Activated CD4-positive, alpha-beta T cell treated with anti-CD3 and anti-CD28 coated beads, Interleukin-2, amount 50 U/mL, for 4 hours (primary cell): ENCODE results near the gene PHF2.
A peak's percentile ranks its signal among the peaks of the same experiment; 100 is the strongest.

Experiments
- DNase-seq, 2 experiments: peaks; one replicate each; pipeline ENCODE4 v3.0.0-alpha.2; 2020

PHF2 gene

DNA sequence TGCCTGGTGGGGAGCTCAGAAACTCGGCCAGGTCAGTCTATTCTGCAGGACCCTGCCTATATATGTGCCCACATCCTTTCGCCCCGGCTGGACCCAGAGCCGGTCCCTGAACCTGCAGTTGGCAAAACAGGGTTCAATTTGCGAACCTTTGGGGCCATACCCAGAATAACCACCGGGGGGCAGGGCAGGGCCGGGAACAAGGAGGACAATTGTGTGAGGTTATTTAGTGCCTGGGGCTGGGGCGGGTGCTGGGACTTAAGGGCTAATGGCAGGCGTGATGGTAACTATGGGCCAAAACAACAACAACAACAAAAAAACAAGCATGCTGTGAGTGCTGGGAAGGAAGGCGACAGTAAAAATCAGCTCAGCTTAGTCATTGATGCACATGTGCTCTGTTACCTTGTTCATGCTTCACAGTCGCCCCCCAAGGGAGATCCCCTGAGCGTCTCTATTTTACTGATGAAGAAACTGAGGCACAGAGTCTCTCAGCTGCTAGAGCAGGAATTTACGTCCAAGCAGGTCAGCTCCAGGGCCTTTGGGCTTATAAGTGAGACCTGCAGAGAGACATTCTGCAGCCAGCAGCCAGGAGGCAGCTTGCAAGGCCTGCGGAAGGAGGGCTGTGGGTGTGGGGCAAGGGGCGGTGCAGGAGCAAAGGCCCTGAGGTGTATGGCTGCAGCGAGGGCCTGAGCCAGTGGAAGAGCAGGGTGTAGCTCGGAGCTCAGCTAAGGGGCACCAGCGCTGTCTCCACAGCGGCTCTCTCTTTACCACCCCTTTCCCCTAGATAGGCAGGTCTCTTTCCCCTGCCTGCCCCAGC, 106.0 kb downstream of the PHF2 start:
- DNase-seq, result peak; percentile 49 to 62

GRCh38 chr9:93683331-93684134, 107.1 kb downstream of the PHF2 start:
- no peak for DNase-seq

DNA sequence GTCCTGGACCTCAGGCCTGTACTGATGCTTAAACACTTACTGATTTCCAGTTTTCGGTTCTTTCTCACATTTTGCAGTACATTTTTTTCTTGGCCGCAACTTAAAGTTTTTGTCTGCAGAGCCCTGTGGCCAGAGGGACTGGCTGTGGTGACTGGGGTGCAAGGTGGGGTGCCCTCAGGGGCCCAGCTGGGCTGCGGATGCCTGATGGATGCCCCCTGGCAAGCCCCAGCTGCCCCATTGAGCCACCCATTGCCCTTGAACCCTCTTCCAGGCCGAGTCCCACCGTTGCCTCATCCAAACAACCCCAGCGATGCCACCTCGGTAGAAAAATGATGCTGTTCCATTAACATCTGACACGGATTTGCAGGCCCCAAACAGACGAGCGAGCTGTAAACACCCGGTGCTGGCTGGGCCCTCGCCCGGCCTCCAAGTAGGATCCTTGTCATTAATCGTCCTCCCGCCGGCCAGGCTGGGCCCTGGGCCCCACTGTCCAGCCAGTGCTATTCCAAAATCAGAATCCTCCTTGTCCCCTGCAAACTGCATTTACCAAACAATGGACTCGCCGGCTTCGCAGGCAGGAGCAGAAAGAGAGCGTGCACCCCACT, 107.9 kb downstream of the PHF2 start:
- DNase-seq, result no peak

GRCh38 chr9:93684806-93685543, 108.6 kb downstream of the PHF2 start:
- no peak for DNase-seq

- DNase-seq, result no peak
Observed at GRCh38 chr9:93686127-93686879, 109.9 kb downstream of the PHF2 start.

- DNase-seq, result no peak
Observed at GRCh38 chr9:93686880-93687236, 110.5 kb downstream of the PHF2 start.

DNA sequence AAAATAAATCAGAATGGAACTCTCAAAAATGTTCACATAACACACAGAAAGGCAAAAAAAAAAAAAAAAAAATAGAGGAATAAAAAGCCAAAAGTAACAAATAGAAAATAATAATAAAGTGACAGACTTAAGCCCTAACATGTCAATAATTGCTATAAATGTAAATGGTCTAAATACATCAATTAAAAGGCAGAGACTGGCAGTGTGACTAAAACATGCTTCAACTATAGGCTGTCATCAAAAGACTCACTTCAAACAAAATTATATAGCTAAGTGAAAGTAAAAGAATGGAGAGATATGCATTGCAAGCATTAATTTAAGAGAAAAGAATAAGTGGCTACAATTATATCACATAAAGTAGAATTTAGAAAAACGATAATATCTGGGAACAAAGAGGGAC, 114.2 kb downstream of the PHF2 start:
- no peak for DNase-seq

GRCh38 chr9:93693129-93693528, 116.7 kb downstream of the PHF2 start:
- DNase-seq, result no peak

- DNase-seq, result no peak
Observed at GRCh38 chr9:93697352-93698139, 121.2 kb downstream of the PHF2 start.

DNA sequence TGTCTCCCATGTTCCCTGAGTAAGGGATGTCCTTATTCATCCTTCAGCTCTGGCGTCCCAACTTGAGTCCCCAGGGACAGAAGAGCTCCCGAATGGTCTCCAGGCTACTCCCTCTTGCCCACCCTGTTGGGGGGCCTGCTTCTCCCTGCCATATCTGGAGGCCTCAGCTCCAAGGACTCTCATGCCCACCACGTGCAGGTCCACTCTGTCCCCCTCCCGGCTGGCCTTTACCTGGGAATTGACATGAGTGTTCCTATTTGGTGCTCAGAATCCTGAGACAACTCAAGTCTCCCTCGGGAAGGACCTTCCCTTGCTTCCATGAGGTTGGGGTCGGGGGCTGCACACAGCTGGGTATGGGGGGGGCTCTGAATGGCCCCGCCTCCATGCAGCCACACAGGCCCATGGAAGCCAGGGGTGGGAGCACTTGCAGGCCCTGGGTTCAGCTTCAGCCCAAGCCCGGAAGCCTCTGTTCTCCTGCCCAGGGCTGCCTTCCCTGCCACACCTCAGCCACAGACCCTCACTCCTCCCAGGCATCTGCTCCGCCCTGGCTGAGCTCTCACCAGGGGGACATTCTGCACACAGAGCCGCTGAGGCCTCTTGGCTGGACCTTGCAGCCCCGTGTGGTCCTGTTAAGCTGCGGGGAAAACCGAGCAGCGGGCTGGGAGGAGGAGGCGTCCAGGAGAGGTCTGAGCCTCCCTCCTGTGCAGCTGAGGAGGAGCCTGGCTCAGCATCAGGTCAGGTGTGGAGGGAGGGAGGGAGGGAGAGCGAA, 121.9 kb downstream of the PHF2 start:
- no peak for DNase-seq

DNA sequence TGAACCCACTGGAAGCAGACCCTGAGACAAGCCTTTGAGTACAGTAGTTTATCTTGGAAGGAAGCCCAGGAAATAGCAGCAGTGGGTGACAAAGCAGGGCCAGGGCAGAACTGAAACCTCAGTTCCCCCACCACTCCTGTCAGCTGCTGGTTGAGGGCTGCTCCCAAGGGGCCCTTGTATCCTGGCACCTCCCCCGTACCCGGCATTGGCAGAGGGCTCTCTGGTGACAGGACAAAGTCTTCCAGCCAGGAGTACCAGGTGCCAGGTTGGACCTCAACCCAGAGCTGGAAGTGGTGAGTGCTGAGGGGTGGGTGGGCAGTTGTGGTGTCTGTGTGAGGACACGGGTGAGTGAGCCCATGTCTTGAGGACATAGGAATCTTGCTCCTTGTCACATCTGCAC, 123.3 kb downstream of the PHF2 start:
- DNase-seq, result no peak

GRCh38 chr9:93701494-93702218, 125.3 kb downstream of the PHF2 start:
- DNase-seq, result no peak

DNA sequence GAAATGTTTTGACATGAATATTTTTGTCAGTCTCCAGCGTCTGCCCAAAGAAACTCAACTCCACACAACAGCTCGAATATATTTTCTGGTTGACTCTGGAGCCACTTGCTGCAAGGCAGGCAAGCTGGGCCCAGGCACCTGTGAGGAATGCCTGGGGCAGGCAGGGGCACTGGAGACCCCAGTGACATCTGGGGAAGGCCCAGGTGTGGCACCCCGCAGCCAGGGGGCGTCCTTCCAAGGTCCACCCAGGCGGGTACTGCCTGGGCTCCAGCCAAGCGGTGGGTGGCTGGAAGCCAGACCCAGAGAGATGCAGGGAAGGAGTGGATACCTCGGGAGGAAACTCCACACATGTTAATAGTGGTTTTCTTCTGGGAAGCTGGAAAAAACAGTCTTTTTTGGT, 125.9 kb downstream of the PHF2 start:
- DNase-seq, result no peak

DNA sequence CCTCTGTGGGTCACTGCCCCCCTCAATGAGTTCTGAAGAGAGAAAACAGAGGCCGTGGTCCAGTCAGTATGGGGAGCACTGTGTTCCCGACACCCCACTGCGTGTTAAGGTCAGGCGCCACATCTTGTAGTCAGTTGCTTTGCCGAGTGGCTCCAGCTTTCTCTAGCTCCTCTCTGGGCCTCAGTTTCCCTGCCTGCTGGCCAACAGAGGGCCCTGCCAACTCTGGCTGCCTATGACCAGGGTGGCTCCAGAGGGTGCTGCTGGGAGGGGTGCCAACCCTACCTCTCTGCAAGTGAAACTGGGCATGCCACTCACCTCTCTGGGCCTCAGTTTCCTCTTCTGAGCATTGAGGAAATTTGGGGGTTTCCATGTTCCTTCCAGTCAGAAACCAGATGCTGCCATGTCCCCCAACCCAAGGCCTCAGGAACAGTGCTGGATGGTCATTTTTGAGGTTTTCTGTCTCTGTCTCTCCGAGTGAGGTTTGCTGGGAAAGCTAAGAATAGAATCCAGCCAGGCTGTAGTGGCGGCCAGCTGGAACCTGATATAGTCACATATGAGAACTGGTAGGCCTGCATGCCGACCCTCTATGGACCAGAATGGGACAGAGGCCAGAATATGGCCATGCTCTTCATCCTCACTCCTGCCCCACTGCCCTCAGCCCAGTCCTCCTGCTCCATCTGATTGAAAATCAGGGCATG, 132.1 kb downstream of the PHF2 start:
- DNase-seq, result no peak

GRCh38 chr9:93708987-93709302, 132.6 kb downstream of the PHF2 start:
- DNase-seq, result no peak

- no peak for DNase-seq
Observed at GRCh38 chr9:93709600-93710369, 133.4 kb downstream of the PHF2 start.

GRCh38 chr9:93710370-93710723, 134.0 kb downstream of the PHF2 start:
- DNase-seq, result no peak

GRCh38 chr9:93711002-93711401, 134.6 kb downstream of the PHF2 start:
- DNase-seq, result no peak

DNA sequence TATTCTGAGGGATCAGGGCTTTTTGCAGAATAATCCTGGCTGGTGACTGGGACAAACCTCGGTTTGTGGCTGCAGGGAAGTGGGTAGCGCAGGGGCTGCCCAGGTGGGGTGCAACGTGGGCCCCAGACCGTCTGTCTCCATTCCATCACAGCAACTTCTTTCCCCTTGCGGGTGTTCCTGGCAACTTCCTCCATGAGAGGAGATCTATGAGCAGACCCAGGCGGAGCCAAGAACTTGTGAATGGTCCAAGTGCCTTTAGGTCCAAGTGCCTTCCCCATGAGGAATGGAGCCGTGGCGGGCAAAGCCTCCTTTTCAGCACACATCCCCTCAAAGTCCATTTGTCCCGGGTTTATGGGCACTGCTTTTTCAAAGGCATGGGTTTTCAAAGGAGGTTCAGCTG, 136.5 kb downstream of the PHF2 start:
- DNase-seq, result no peak
